Osteocyte (in vitro differentiated cells): Measurements from ENCODE around the gene POLR3E. TPM values are rescaled to one million over a fixed set of nuclear protein-coding genes. Genes with fewer than 3 reads are reported as not detected.

Experiments used
- DNase-seq: peaks from one replicate; pipeline ENCODE4 v3.0.0; 2021; ENCODE audit warnings: mixed read lengths; ENCODE audit not compliant: unreplicated experiment; ENCODE audit errors: extremely low spot score
- H3K27ac Mint-ChIP-seq: one replicate; pipeline ENCODE4 v1.8.0; 2021; ENCODE audit warnings: mild to moderate bottlenecking, mixed read lengths; ENCODE audit not compliant: unreplicated experiment
- H3K27me3 Mint-ChIP-seq: one replicate; pipeline ENCODE4 v1.8.0; 2021; ENCODE audit warnings: mixed read lengths; ENCODE audit not compliant: unreplicated experiment
- H3K36me3 Mint-ChIP-seq: one replicate; pipeline ENCODE4 v1.8.0; 2021; ENCODE audit warnings: mixed read lengths; ENCODE audit not compliant: unreplicated experiment
- H3K4me1 Mint-ChIP-seq: one replicate; pipeline ENCODE4 v1.8.0; 2021; ENCODE audit warnings: mixed read lengths; ENCODE audit not compliant: unreplicated experiment
- H3K4me3 Mint-ChIP-seq: one replicate; pipeline ENCODE4 v1.8.0; 2021; ENCODE audit warnings: mild to moderate bottlenecking, moderate library complexity, mixed read lengths; ENCODE audit not compliant: unreplicated experiment
- H3K9me3 Mint-ChIP-seq: one replicate; pipeline ENCODE4 v1.8.0; 2021; ENCODE audit warnings: mixed read lengths; ENCODE audit not compliant: unreplicated experiment
- total RNA-seq: library from RNA; stranded (reverse); gene quantifications from 2 replicates; pipeline ENCODE4 v1.2.1, GENCODE V29; 2021
- TF ChIP-seq, protein P1 (sequence below): fragments of 200-600 bp; sonication (generic); IDR thresholded peaks from 2 replicates; pipeline ENCODE4 v1.5.0; 2021; ENCODE audit warnings: antibody characterized with exemption, mild to moderate bottlenecking, moderate library complexity

The POLR3E gene
- total RNA-seq, 1 donor from 2014 or later: 34.4 TPM

DNA sequence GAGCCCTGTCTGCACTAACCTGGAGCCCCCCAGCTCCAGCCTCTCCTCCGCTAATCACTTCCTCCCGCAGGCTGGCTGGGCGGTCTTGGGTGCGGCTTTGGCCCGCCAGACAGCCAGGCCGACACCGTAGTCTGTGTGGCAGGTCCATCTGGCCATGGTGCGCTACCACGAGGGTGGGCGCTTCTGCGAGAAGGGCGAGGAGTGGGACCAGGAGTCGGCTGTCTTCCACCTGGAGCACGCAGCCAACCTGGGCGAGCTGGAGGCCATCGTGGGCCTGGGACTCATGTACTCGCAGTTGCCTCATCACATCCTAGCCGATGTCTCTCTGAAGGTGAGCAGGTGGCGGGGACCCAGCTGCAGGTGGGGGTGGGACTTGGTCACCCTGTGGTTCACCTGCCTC is 30.7 kb upstream of the POLR3E start:
- no peaks in the 10 kb centered on the region for H3K9me3 Mint-ChIP-seq
- no peak for DNase-seq
- TF ChIP-seq, protein P1, sequence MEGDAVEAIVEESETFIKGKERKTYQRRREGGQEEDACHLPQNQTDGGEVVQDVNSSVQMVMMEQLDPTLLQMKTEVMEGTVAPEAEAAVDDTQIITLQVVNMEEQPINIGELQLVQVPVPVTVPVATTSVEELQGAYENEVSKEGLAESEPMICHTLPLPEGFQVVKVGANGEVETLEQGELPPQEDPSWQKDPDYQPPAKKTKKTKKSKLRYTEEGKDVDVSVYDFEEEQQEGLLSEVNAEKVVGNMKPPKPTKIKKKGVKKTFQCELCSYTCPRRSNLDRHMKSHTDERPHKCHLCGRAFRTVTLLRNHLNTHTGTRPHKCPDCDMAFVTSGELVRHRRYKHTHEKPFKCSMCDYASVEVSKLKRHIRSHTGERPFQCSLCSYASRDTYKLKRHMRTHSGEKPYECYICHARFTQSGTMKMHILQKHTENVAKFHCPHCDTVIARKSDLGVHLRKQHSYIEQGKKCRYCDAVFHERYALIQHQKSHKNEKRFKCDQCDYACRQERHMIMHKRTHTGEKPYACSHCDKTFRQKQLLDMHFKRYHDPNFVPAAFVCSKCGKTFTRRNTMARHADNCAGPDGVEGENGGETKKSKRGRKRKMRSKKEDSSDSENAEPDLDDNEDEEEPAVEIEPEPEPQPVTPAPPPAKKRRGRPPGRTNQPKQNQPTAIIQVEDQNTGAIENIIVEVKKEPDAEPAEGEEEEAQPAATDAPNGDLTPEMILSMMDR: no peak
- H3K4me3 Mint-ChIP-seq: no peak overlapping the region
- H3K4me1 Mint-ChIP-seq: no peaks in the 10 kb centered on the region
- no peak overlapping the region for H3K27ac Mint-ChIP-seq
- H3K36me3 Mint-ChIP-seq: peaks cover 29% of the 10 kb centered on the region
- no peaks in the 10 kb centered on the region for H3K27me3 Mint-ChIP-seq

DNA sequence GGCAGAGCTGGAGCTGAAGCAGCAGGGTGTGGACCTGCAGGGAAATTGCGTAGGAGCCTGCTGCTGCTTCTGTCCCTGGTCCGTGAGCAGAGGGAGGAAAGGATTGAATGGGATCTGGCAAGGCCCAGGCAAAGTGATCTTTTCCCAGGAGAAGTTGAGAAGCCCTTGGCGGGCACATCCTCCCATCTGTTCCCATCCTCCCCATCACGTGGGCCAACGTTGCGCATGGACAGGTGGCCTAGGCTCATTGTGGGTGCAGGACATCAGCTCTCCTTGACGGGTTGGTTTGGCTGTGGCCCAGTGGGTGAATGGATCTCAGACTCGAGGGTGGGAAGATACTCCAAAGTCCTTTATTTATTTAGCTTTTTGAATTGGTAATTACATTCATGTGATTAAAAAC is 29.4 kb upstream of the POLR3E start:
- H3K27me3 Mint-ChIP-seq: no peaks in the 10 kb centered on the region
- no peak for DNase-seq
- H3K4me3 Mint-ChIP-seq: no peak overlapping the region
- H3K4me1 Mint-ChIP-seq: no peaks in the 10 kb centered on the region
- H3K27ac Mint-ChIP-seq: no peak overlapping the region
- H3K9me3 Mint-ChIP-seq: no peaks in the 10 kb centered on the region
- TF ChIP-seq, protein P1: no peak
- H3K36me3 Mint-ChIP-seq: peaks cover 33% of the 10 kb centered on the region

DNA sequence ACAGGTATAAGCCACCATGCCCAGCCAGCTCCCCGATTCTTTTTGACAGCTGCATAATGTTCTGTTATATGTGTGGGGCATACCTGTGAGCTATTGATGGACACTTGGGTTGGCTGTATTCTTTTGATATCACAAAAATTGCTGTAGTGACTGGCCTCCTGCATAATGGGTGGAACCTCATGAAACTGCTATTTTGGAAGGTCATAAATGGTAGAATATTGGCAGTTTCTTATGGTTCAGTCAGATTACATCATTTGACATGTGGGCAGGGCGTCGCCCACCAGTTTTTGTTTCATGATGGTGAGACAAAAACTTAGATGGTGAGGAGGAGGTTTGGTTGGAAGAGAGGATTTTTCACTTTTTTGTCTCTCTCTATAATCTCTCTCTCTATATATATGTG is 26.7 kb upstream of the POLR3E start:
- H3K36me3 Mint-ChIP-seq: peaks cover 34% of the 10 kb centered on the region

DNA sequence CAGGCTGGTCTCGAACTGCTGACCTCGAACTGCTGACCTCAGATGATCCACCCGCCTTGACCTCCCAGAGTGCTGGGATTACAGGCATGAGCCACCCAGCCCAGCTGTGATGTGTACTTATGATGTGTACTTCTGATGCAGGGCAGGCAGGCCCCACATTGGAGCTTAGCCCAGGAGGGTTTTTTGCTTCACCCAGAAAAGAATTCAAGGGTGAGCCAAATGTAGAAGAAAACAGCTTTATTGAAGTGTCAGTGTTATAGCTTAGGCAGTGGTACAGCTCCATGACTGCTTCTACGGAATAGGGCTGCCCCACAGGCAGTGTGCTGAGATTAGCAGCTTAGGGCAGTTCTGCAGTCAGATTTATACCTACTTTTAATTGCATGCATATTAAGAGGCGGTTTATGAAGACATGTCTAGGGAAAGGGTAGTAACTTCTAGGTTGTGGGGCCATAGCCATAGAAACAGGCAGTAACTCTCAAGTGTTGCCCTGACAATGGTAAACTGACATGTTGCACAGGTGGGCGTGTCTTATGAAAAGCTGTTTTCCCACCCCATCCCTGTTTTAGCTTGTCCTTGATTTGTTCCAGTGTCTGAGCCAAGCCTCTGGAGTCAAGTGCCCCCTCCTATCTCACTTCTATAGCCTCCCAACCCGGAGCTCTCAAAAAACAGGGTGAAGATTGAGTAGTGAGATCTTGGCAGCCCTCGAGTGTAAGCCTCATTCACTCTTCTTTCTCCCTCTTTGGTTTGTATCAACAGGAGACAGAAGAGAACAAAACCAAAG is 24.1 kb upstream of the POLR3E start:
- peaks cover 23% of the 10 kb centered on the region for H3K36me3 Mint-ChIP-seq
- H3K4me1 Mint-ChIP-seq: no peaks in the 10 kb centered on the region
- TF ChIP-seq, protein P1: no peak
- no peak for DNase-seq
- H3K27me3 Mint-ChIP-seq: no peaks in the 10 kb centered on the region
- H3K27ac Mint-ChIP-seq: no peak overlapping the region
- no peak overlapping the region for H3K4me3 Mint-ChIP-seq
- no peaks in the 10 kb centered on the region for H3K9me3 Mint-ChIP-seq

More for the DNA sequence above, 26.7 kb upstream of the POLR3E start:
- no peak for DNase-seq
- Mint-ChIP-seq H3K27me3 (no peaks in the 10 kb centered on the region), H3K9me3 (no peaks in the 10 kb centered on the region), H3K27ac (no peak overlapping the region), H3K4me1 (no peaks in the 10 kb centered on the region), H3K4me3 (no peak overlapping the region)
- TF ChIP-seq, protein P1: no peak

DNA sequence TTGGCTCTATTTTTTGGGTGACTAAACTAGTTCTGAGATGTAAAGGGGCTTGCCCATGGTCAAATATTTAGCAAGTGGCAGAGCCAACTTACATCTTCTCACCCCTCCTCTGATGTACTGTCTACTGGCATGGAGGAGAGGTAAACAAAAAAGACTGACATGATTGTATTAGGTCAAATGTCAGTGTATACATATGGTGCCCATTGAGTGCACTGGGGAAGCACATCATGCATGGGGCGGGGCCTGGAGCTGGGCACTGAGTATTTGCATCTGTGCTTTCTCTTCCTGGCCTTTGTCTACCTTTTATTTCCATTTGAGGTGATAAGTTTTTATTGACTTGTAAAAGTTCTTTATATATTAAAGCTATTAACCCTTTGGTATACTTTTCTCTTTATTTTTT is 22.3 kb upstream of the POLR3E start:
- H3K4me1 Mint-ChIP-seq: no peaks in the 10 kb centered on the region
- H3K4me3 Mint-ChIP-seq: no peak overlapping the region
- H3K27me3 Mint-ChIP-seq: no peaks in the 10 kb centered on the region
- TF ChIP-seq, protein P1: no peak
- H3K27ac Mint-ChIP-seq: no peak overlapping the region
- H3K36me3 Mint-ChIP-seq: peaks cover 21% of the 10 kb centered on the region
- no peak for DNase-seq
- H3K9me3 Mint-ChIP-seq: no peaks in the 10 kb centered on the region
